Smooth muscle cell (in vitro differentiated cells): ENCODE data around the gene ELL. TPM values are rescaled to one million over a fixed set of nuclear protein-coding genes. Genes with fewer than 3 reads are reported as not detected.
A peak's percentile ranks its signal among the peaks of the same experiment; 100 is the strongest.

ENCODE experiments used
- DNase-seq: peaks from one replicate; lab custom pipeline; 2025; ENCODE audit not compliant: unreplicated experiment; lab: John Stamatoyannopoulos, UW
- H2AFZ ChIP-seq: fragments of 200-600 bp; sonication (generic); 2 replicates; pipeline ENCODE4 v1.6.0; 2016; ENCODE audit warnings: antibody characterized with exemption, low read depth, mild to moderate bottlenecking
- H3F3A ChIP-seq: fragments of 200-600 bp; sonication (generic); 2 replicates; pipeline ENCODE4 v1.6.0; 2017; ENCODE audit warnings: antibody characterized with exemption, low read depth
- H3K27ac ChIP-seq: fragments of 200-600 bp; sonication (generic); 2 replicates; pipeline ENCODE4 v1.5.1; 2016; ENCODE audit warnings: low read depth, mild to moderate bottlenecking
- H3K27me3 ChIP-seq: fragments of 200-600 bp; sonication (generic); 2 replicates; pipeline ENCODE4 v1.6.1; 2016; ENCODE audit warnings: low read depth, mild to moderate bottlenecking
- H3K36me3 ChIP-seq: fragments of 200-600 bp; sonication (generic); 2 replicates; pipeline ENCODE4 v1.5.1; 2016; ENCODE audit warnings: low read depth
- H3K4me1 ChIP-seq: fragments of 200-600 bp; sonication (generic); 2 replicates; pipeline ENCODE4 v1.5.1; 2016; ENCODE audit warnings: low read depth
- H3K4me2 ChIP-seq: fragments of 200-600 bp; sonication (generic); 2 replicates; pipeline ENCODE4 v1.6.0; 2016; ENCODE audit warnings: mild to moderate bottlenecking
- H3K4me3 ChIP-seq: fragments of 200-600 bp; sonication (generic); 2 replicates; pipeline ENCODE4 v1.5.1; 2016; ENCODE audit warnings: mild to moderate bottlenecking
- H3K79me2 ChIP-seq: fragments of 200-600 bp; sonication (generic); 2 replicates; pipeline ENCODE4 v1.6.0; 2016; ENCODE audit warnings: low read depth, mild to moderate bottlenecking
- H3K9ac ChIP-seq: fragments of 200-600 bp; sonication (generic); 2 replicates; pipeline ENCODE4 v1.6.0; 2016; ENCODE audit warnings: low read depth
- H3K9me3 ChIP-seq: fragments of 200-600 bp; sonication (generic); replicated peaks from 2 replicates; pipeline ENCODE4 v1.5.1; 2016; ENCODE audit warnings: low read depth
- H4K20me1 ChIP-seq: fragments of 200-600 bp; sonication (generic); 2 replicates; pipeline ENCODE4 v1.6.0; 2016; ENCODE audit warnings: low read depth
- WGBS: methylation state at CpG from one replicate; pipeline ENCODE4 v1.1.7; 2016; ENCODE audit warnings: low lambda C conversion rate; 5-methylcytosine and 5-hydroxymethylcytosine counted together
- polyA plus RNA-seq: library from polyadenylated mRNA; unstranded; fragments of >200 nt; fragmentation: Nextera tagmentation; extraction: Ambion mirVana; gene quantifications from 2 replicates; pipeline ENCODE4 v1.2.1, GENCODE V29; 2016
- total RNA-seq: library from RNA; depleted of rRNA; stranded (reverse); fragments of >200 nt; gene quantifications from 2 replicates; pipeline ENCODE4 v1.2.3, GENCODE V29; 2014
- TF ChIP-seq, protein P1 (sequence below): fragments of 200-600 bp; sonication (generic); IDR thresholded peaks from 2 replicates; pipeline ENCODE4 v1.5.1; 2017; ENCODE audit warnings: borderline replicate concordance, mild to moderate bottlenecking, antibody characterized with exemption; ENCODE audit not compliant: insufficient read depth, poor library complexity, severe bottlenecking

ELL gene
- total and polyA plus RNA-seq, 2 experiments from 2014 or later: 12.8 to 15.2 TPM

DNA sequence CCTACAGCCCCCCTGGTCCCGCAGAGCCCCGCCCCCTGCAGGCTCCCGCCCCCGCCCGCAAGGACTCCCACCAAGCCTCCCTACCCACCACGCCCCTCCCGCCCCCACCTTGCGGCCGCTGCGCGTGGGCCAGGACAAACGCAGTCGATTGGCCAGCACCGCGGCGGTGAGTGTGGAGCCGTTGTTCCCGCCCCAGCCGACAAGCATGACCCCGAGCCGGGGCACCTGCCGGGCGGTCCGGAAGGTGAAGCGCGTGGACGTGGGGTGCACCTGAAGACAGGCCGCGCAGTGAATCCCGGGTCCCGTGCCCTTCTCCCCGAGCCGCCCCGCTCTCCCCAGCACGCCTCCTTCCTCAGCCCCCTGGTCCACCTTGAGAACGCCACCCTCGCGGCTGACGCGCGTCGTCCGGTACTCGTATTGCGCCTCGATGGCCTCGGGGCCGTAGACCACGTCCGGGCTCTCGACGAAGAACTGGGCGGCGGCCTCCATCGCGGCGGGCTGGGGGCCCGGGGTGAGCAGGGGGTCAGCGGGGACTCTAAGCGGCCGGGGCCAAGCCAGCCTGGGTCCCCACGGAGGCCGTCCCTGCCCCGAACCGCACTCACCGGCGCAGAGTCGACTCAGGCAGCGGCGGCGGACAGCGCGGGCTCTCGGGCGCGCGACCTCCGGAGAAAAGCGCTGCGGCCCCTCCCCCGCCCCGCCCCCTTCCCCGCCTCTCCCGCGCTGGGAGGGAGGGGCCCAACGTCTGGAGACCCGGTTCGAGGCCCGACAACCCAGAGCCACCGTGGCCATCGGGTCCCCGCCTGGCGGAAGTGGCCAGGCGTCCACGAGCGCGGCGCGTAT, 84.2 kb downstream of the ELL start, which contains the start of gene ISYNA1:
Gene ISYNA1, minus strand, starts transcription at position 643 of the 840 bp plus-strand sequence. Its CDS starts 154 bp downstream, at position 489.
- Histone ChIP-seq H3K4me1 (peaks cover 36% of the 10 kb centered on the region), H3K36me3 (no peaks in the 10 kb centered on the region), H4K20me1 (peaks cover 17% of the 10 kb centered on the region), H2AFZ (no peak within 1 kb of the TSS), H3K9ac (no peak within 1 kb of the TSS), H3K9me3 (no peaks in the 10 kb centered on the region), H3F3A (peaks cover 25% of the 10 kb centered on the region), H3K27me3 (no peaks in the 10 kb centered on the region), H3K4me2 (peak within 1 kb of the TSS; percentile 91), H3K4me3 (peak within 1 kb of the TSS; percentile 57), H3K79me2 (peaks cover 10% of the 10 kb centered on the region), H3K27ac (peak within 1 kb of the TSS; percentile 45)
- peak; percentile 67 for DNase-seq
- TF ChIP-seq, protein P1, sequence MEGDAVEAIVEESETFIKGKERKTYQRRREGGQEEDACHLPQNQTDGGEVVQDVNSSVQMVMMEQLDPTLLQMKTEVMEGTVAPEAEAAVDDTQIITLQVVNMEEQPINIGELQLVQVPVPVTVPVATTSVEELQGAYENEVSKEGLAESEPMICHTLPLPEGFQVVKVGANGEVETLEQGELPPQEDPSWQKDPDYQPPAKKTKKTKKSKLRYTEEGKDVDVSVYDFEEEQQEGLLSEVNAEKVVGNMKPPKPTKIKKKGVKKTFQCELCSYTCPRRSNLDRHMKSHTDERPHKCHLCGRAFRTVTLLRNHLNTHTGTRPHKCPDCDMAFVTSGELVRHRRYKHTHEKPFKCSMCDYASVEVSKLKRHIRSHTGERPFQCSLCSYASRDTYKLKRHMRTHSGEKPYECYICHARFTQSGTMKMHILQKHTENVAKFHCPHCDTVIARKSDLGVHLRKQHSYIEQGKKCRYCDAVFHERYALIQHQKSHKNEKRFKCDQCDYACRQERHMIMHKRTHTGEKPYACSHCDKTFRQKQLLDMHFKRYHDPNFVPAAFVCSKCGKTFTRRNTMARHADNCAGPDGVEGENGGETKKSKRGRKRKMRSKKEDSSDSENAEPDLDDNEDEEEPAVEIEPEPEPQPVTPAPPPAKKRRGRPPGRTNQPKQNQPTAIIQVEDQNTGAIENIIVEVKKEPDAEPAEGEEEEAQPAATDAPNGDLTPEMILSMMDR: no peak
- 1% methylated on average over 36 of the region's 99 CpGs for WGBS

DNA sequence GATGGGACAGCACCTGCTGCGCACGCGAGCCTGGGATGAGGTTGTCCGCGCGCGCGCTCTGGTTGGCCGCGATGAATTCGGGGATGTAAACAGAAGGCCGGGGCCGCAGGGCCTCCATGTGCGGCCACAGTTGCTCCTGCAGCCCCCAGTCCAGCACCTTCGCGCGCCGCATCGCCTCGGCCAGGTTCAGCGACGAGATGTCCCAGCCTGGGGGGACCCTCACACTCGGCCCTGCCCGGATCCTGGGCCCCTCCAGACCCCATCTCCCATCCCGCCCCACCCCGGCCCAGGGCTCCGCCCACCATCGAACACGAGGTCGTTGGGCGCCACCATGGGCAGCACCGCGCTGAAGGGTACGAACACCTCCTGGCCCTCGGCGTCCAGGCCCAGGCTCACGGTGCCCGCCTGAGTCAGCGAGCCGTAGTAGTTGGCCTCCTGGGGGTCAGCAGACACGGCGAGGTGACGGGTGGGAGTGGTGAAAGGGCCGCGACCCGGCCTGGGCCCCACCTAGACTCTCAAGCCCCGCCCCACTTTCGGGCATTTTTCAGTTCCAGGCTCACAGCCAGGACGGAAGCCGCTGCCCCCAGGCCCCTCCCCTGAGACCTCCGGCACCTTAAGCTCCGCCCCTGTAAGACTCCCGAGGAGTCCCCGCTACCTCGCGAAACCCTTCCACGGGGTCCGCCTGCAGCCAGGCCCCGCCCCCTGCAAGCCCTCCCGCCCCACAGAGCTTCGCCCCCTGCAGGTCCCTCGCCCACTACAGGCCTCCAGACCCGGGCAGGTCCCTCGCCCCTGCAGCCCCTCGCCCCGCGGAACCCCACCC, 85.0 kb downstream of the ELL start:
- Histone ChIP-seq H3K9ac (no peak overlapping the region), H3F3A (peaks cover 25% of the 10 kb centered on the region), H3K79me2 (peaks cover 7% of the 10 kb centered on the region)

DNA sequence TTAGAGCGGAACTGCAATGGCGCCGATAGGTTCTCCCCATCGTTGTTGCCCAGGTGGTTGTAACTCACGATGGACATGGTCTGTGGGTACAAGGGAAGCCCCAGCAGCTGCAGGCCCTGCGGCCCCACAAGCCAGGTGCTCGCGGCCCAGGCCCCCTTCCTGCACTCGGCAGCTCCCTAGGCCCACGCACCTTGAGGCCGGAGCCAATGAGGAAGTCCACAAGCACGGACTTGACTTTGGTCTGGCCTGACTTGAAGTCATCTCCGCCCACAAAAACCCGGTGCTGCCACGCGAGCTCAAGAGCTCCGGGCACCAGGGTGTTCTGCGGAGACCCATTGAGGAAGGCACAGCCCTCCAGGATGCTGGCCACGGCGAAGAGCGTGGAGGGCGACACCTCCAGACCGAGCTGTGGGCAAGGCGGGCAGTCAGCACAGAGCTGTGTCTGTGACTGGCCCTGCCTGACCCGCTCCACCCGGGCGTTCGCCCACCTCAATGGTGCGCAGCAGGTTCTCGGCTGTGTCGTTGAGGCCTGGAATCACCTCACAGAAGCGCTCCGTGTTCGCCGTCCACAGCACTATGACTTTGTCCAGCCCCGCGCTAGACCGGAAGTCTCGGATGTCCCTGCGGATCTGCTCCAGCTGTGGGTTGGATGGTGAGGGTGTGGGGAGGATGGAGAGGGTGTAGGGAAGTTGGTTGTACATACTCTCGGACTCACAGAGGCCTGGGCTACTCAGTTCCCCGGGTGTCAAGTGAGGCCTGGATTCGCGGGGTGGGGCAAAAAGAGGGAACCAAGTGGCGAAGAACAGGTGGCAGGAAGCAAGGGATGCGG, 85.8 kb downstream of the ELL start:
- H3K36me3 ChIP-seq: no peaks in the 10 kb centered on the region
- H3K79me2 ChIP-seq: peaks cover 7% of the 10 kb centered on the region
- peak overlapping the region; percentile 57 for H3K4me3 ChIP-seq
- peaks cover 14% of the 10 kb centered on the region for H4K20me1 ChIP-seq
- H3K27ac ChIP-seq: no peak overlapping the region
- TF ChIP-seq, protein P1: no peak
- H3K9ac ChIP-seq: no peak overlapping the region
- H3K4me2 ChIP-seq: peak overlapping the region; percentile 91
- H3K27me3 ChIP-seq: no peaks in the 10 kb centered on the region
- H3K9me3 ChIP-seq: no peaks in the 10 kb centered on the region
- 94% methylated on average over 46 of the region's 46 CpGs for WGBS
- DNase-seq: no peak
- peaks cover 36% of the 10 kb centered on the region for H3K4me1 ChIP-seq
- H2AFZ ChIP-seq: no peak overlapping the region
- peaks cover 25% of the 10 kb centered on the region for H3F3A ChIP-seq

More for the DNA sequence above, 85.0 kb downstream of the ELL start:
- Histone ChIP-seq H3K4me3 (peak overlapping the region; percentile 57), H3K9me3 (no peaks in the 10 kb centered on the region), H4K20me1 (peaks cover 14% of the 10 kb centered on the region), H3K27me3 (no peaks in the 10 kb centered on the region), H3K27ac (no peak overlapping the region), H3K4me2 (peak overlapping the region; percentile 91), H3K36me3 (no peaks in the 10 kb centered on the region), H2AFZ (no peak overlapping the region), H3K4me1 (peaks cover 36% of the 10 kb centered on the region)
- WGBS: 28% methylated on average over 40 of the region's 67 CpGs
- TF ChIP-seq, protein P1: no peak
- peak; percentile 67 for DNase-seq
